Loucy (cell line): ENCODE results near the gene FHL3.
A peak's percentile ranks its signal among the peaks of the same experiment; 100 is the strongest.

ENCODE experiments used
- H2AFZ ChIP-seq: fragments of 200-600 bp; sonication (generic); 2 replicates; pipeline ENCODE4 v1.6.0; 2016; ENCODE audit warnings: antibody characterized with exemption, mild to moderate bottlenecking, low read length, moderate library complexity
- H3F3A ChIP-seq: fragments of 200-600 bp; 2 replicates; pipeline ENCODE4 v1.6.0; 2016; ENCODE audit warnings: antibody characterized with exemption, low read depth, mild to moderate bottlenecking
- H3K27me3 ChIP-seq: fragments of 200-600 bp; sonication (generic); 2 replicates; pipeline ENCODE4 v1.6.1; 2014; ENCODE audit warnings: low read length, mild to moderate bottlenecking; ENCODE audit not compliant: insufficient read depth, poor library complexity, severe bottlenecking
- H3K36me3 ChIP-seq: fragments of 200-600 bp; sonication (generic); 2 replicates; pipeline ENCODE4 v1.6.1; 2016; ENCODE audit warnings: low read length; ENCODE audit not compliant: insufficient read depth
- H3K4me1 ChIP-seq: fragments of 200-600 bp; sonication (generic); 2 replicates; pipeline ENCODE4 v1.5.1; 2014; ENCODE audit warnings: low read length, mild to moderate bottlenecking; ENCODE audit not compliant: insufficient read depth, poor library complexity, severe bottlenecking
- H3K4me2 ChIP-seq: fragments of 200-600 bp; sonication (generic); 2 replicates; pipeline ENCODE4 v1.6.0; 2014; ENCODE audit warnings: antibody characterized with exemption, low read length, low read depth, mild to moderate bottlenecking; ENCODE audit not compliant: poor library complexity, severe bottlenecking
- H3K4me3 ChIP-seq: fragments of 200-600 bp; sonication (generic); 2 replicates; pipeline ENCODE4 v1.5.1; 2014; ENCODE audit warnings: low read length, mild to moderate bottlenecking, mixed read lengths; ENCODE audit not compliant: poor library complexity, severe bottlenecking
- H3K79me2 ChIP-seq: fragments of 200-600 bp; sonication (generic); 2 replicates; pipeline ENCODE4 v1.6.1; 2014; ENCODE audit warnings: low read length; ENCODE audit not compliant: insufficient read depth
- H3K9ac ChIP-seq: fragments of 200-600 bp; sonication (generic); 2 replicates; pipeline ENCODE4 v1.6.0; 2014; ENCODE audit warnings: mild to moderate bottlenecking, low read depth, low read length, moderate library complexity; ENCODE audit not compliant: poor library complexity, severe bottlenecking
- H3K9me2 ChIP-seq: fragments of 200-600 bp; sonication (generic); replicated peaks from 2 replicates; pipeline ENCODE4 v1.6.1; 2016; ENCODE audit warnings: low read depth, low read length, mixed read lengths
- H3K9me3 ChIP-seq: fragments of 200-600 bp; sonication (generic); 2 replicates; pipeline ENCODE4 v1.6.1; 2014; ENCODE audit warnings: mild to moderate bottlenecking, antibody characterized with exemption, low read length, low read depth; ENCODE audit not compliant: insufficient read depth
- H4K20me1 ChIP-seq: fragments of 200-600 bp; sonication (generic); 2 replicates; pipeline ENCODE4 v1.6.0; 2014; ENCODE audit warnings: antibody characterized with exemption, low read length, mild to moderate bottlenecking; ENCODE audit not compliant: insufficient read depth, poor library complexity, severe bottlenecking
- CTCF ChIP-seq: fragments of 200-600 bp; sonication (generic); conservative IDR thresholded peaks from 2 replicates; pipeline ENCODE4 v1.5.1; 2014; ENCODE audit warnings: mild to moderate bottlenecking, antibody characterized with exemption, low read length
- EZH2phosphoT487 ChIP-seq: fragments of 200-600 bp; IDR thresholded peaks from 2 replicates; pipeline ENCODE4 v1.6.1; 2018; ENCODE audit warnings: antibody characterized with exemption, mild to moderate bottlenecking, moderate library complexity, borderline replicate concordance

The FHL3 gene

GRCh38 chr1:38014171-38014570 is 8.9 kb upstream of the FHL3 start:
- no peaks in the 10 kb centered on the region for H3K9me3 ChIP-seq
- H3K36me3 ChIP-seq, result peaks cover 28% of the 10 kb centered on the region
- H2AFZ ChIP-seq, result no peak overlapping the region
- peaks cover 41% of the 10 kb centered on the region for H3K4me1 ChIP-seq
- TF ChIP-seq CTCF (no peak), EZH2phosphoT487 (no peak)
- H3K27me3 ChIP-seq, result no peaks in the 10 kb centered on the region
- H4K20me1 ChIP-seq, result peaks cover 28% of the 10 kb centered on the region
- peak overlapping the region; percentile 88 for H3K9ac ChIP-seq
- no peaks in the 10 kb centered on the region for H3F3A ChIP-seq
- peaks cover 62% of the 10 kb centered on the region for H3K79me2 ChIP-seq
- peak overlapping the region; percentile 92 for H3K4me2 ChIP-seq
- H3K9me2 ChIP-seq, result no peaks in the 10 kb centered on the region
- H3K4me3 ChIP-seq, result peak overlapping the region; percentile 90

- Histone ChIP-seq H3K4me1 (peaks cover 47% of the 10 kb centered on the region), H3K79me2 (peaks cover 56% of the 10 kb centered on the region), H3K36me3 (peaks cover 20% of the 10 kb centered on the region), H2AFZ (peak overlapping the region; percentile 72; the same call in 1 of the 2 replicates), H3F3A (no peaks in the 10 kb centered on the region), H4K20me1 (peaks cover 22% of the 10 kb centered on the region), H3K9ac (peak overlapping the region; percentile 88), H3K4me2 (peak overlapping the region; percentile 92), H3K9me2 (no peaks in the 10 kb centered on the region), H3K27me3 (no peaks in the 10 kb centered on the region), H3K9me3 (no peaks in the 10 kb centered on the region), H3K4me3 (peak overlapping the region; percentile 90)
- TF ChIP-seq EZH2phosphoT487 (no peak), CTCF (no peak)
These were observed 7.9 kb upstream of the FHL3 start for GRCh38 chr1:38013227-38013622.

GRCh38 chr1:38012363-38013226 is 7.3 kb upstream of the FHL3 start, which contains the start of gene UTP11:
UTP11 (plus strand) TSS chr1:38012734; CDS start chr1:38012803, 69 bp downstream.
- Histone ChIP-seq H3K4me3 (peak within 1 kb of the TSS; percentile 90), H2AFZ (peak within 1 kb of the TSS; percentile 72), H3K9ac (peak within 1 kb of the TSS; percentile 88), H3K4me1 (peaks cover 47% of the 10 kb centered on the region), H3K36me3 (peaks cover 15% of the 10 kb centered on the region; the same call in 1 of the 2 replicates), H3F3A (no peaks in the 10 kb centered on the region), H3K4me2 (peak within 1 kb of the TSS; percentile 92), H3K9me2 (no peaks in the 10 kb centered on the region), H4K20me1 (peaks cover 22% of the 10 kb centered on the region), H3K27me3 (no peaks in the 10 kb centered on the region), H3K9me3 (no peaks in the 10 kb centered on the region), H3K79me2 (peaks cover 50% of the 10 kb centered on the region)
- no peak for TF ChIP-seq EZH2phosphoT487
- TF ChIP-seq CTCF, result no peak
